Placental pericyte (primary cell): Measurements from ENCODE around the gene LARP7. TPM values are rescaled to one million over a fixed set of nuclear protein-coding genes. Genes with fewer than 3 reads are reported as not detected.

ENCODE experiments used
- small RNA-seq: library from RNA; depleted of rRNA; stranded (forward); fragments of <200 nt; gene quantifications from one replicate; pipeline ENCODE3, GENCODE V24; 2012; ENCODE audit warnings: low replicate concordance
- total RNA-seq: library from RNA; depleted of rRNA; stranded (reverse); fragments of >200 nt; gene quantifications from 2 replicates; pipeline ENCODE4 v1.2.3, GENCODE V29; 2012

Gene LARP7
- 19.5 and 23.2 TPM in 2 replicates for total RNA-seq

GRCh38 chr4:112636688-112637551 is at the start of gene LARP7, which contains the start of gene ZGRF1:
Gene LARP7 (plus strand): TSS chr4:112637143. CDS start chr4:112644670, 7,527 bp downstream.
Gene ZGRF1 (minus strand): TSS chr4:112636909. CDS start chr4:112633176, 3,733 bp downstream.

Small RNAs within 50 kb of the gene (small RNA-seq; reads per million reads assigned to genes)
- gene MIR302A (0.42 reads per million, percentile 13 among the genes with 10 or more reads in this experiment), gene MIR302C (not detected), gene MIR302D (not detected), gene MIR367 (not detected), gene WRBP1 (not detected)

Other genes starting within 250 kb of the LARP7 start
- gene NEUROG2, start 121.0 kb upstream of the LARP7 start, total RNA-seq = not detected in 2 replicates
- 3.1 and 25.2 TPM in 2 replicates for gene ZGRF1, start 234 bp upstream of the LARP7 start, total RNA-seq